Esophagus squamous epithelium (tissue), 5 donors: ENCODE results near the gene HAVCR1. TPM values are rescaled to one million over a fixed set of nuclear protein-coding genes. Genes with fewer than 3 reads are reported as not detected.

Source experiments
- DNase-seq: peaks from one replicate; lab custom pipeline; 2025; lab: John Stamatoyannopoulos, UW
- H3K27ac ChIP-seq, 4 donors: fragments of 200-600 bp; sonication (generic); one replicate each; pipeline ENCODE4 v1.5.1; 2016 to 2019; ENCODE audit warnings: mild to moderate bottlenecking in 1 of 4
- H3K27me3 ChIP-seq, 4 donors: fragments of 200-600 bp; sonication (generic); 1 replicate in 3 of 4; 2 replicates in 1 of 4; pipeline versions ENCODE4 v1.5.1 to v1.6.0; 2017 to 2021; ENCODE audit warnings: antibody characterized with exemption in 1 of 4
- H3K36me3 ChIP-seq, 3 donors: fragments of 200-600 bp; sonication (generic); one replicate each; pipeline ENCODE4 v1.5.1; 2016 to 2019
- H3K4me1 ChIP-seq, 3 donors: fragments of 200-600 bp; sonication (generic); one replicate each; pipeline ENCODE4 v1.5.1; 2017 to 2019
- H3K4me3 ChIP-seq, 4 donors: fragments of 200-600 bp; sonication (generic); 1 replicate in 3 of 4; 2 replicates in 1 of 4; pipeline ENCODE4 v1.5.1; 2016 to 2019; ENCODE audit warnings: mild to moderate bottlenecking in 2 of 4, moderate library complexity in 1 of 4
- H3K9me3 ChIP-seq, 3 donors: fragments of 200-600 bp; sonication (generic); one replicate each; pipeline ENCODE4 v1.5.1; 2016 to 2019
- POLR2A ChIP-seq, 4 donors: fragments of 450-650 bp; IDR thresholded peaks; one replicate each; pipeline ENCODE4 v1.6.1; 2017; ENCODE audit warnings: antibody characterized with exemption in 4 of 4, mild to moderate bottlenecking in 4 of 4, moderate library complexity in 3 of 4
- WGBS, 2 donors: methylation state at CpG; one replicate each; pipeline ENCODE4 v1.1.5; 2018; 5-methylcytosine and 5-hydroxymethylcytosine counted together
- intact Hi-C: fragments of 100-400 bp; cut with DNase I; formaldehyde crosslinking; loops from one replicate; pipeline ENCODE4 v1.15.0; 2022
- total RNA-seq, 4 donors: library from RNA; depleted of rRNA; stranded (reverse); fragments of >200 nt; gene quantifications; one replicate each; pipeline ENCODE4 v1.1.0, GENCODE V29; 2016
- TF ChIP-seq, protein P1 (sequence below), 6 experiments: fragments of 450-650 bp in 4 of 6; fragments of 200-600 bp in 2 of 6; sonication (generic) in 2 of 6; IDR thresholded peaks; one replicate each; pipeline ENCODE4 v1.5.1; 2016 to 2019; ENCODE audit warnings: antibody characterized with exemption in 6 of 6, mild to moderate bottlenecking in 4 of 6, moderate library complexity in 4 of 6
- donor health status: DM: yes; HTN: yes; CAD: no.

The HAVCR1 gene
- total RNA-seq, 4 donors from 2014 or later, result 0.19 TPM; not detected in 3

DNA sequence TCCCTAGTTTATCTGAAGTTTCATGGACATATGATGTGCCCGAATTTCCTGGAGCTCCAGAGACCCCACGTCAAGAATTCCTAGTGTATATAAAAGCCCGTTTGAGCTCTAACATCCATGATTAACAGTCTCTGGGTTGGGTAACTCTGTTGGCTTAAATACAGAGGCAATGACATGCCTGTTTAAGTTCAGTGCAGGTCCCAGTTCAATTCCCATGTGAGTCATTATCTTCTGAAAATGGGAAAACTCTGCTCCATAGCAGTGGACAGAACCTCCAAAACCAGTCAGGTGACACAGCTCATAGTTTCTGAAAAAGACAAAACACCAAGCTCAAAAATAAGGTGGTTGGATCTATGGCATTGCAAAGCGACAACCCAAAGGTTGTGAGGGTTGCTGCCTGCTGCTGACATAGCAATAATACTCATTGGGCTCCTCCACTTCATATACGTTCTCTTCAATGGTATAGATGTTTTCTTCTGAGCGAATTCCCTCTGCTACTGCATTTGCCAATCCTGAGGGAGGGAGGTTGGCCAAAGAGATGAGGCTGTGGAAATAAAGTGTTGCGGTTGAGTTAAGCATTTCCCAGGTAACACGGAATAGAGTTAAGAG is 27.9 kb upstream of the HAVCR1 start:
- no peaks in the 10 kb centered on the region for H3K36me3 ChIP-seq
- no peaks in the 10 kb centered on the region for H3K27me3 ChIP-seq
- no peak overlapping the region for H3K4me3 ChIP-seq
- H3K9me3 ChIP-seq, result no peaks in the 10 kb centered on the region
- H3K4me1 ChIP-seq, result no peaks in the 10 kb centered on the region
- DNase-seq, result no peak
- 78 to 85% methylated on average over 6 to 8 of the region's 8 CpGs for WGBS, 2 donors
- no peak overlapping the region for H3K27ac ChIP-seq
- TF ChIP-seq, protein P1, sequence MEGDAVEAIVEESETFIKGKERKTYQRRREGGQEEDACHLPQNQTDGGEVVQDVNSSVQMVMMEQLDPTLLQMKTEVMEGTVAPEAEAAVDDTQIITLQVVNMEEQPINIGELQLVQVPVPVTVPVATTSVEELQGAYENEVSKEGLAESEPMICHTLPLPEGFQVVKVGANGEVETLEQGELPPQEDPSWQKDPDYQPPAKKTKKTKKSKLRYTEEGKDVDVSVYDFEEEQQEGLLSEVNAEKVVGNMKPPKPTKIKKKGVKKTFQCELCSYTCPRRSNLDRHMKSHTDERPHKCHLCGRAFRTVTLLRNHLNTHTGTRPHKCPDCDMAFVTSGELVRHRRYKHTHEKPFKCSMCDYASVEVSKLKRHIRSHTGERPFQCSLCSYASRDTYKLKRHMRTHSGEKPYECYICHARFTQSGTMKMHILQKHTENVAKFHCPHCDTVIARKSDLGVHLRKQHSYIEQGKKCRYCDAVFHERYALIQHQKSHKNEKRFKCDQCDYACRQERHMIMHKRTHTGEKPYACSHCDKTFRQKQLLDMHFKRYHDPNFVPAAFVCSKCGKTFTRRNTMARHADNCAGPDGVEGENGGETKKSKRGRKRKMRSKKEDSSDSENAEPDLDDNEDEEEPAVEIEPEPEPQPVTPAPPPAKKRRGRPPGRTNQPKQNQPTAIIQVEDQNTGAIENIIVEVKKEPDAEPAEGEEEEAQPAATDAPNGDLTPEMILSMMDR (IDR thresholded peaks at IDR 0.05), result no peak
- TF ChIP-seq POLR2A (IDR thresholded peaks at IDR 0.05), result no peak
- intact Hi-C loops, result no loop called here

DNA sequence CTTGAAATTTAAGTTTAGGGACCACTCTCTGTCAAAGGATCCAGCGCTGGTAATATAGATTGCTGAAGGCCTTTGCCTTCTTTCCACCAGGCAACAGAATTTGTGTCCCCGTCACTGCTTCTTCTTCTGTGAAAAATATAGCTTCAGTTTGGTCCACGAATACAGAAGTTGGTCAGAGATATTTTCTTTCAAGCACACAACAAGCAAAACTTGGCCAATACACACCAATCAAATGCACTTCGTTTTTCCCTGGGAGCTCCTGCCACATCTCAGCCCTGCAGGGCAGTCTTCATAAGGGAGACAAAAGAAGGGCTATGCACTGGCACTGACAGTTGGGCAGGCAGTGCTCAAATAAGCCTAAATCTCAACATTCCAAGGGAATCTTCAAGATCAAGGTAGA is 27.0 kb upstream of the HAVCR1 start:
- H3K4me1 ChIP-seq, result no peaks in the 10 kb centered on the region
- H3K27me3 ChIP-seq, result no peaks in the 10 kb centered on the region
- 72 to 81% methylated on average over 3 to 4 of the region's 4 CpGs for WGBS, 2 donors
- H3K4me3 ChIP-seq, result no peak overlapping the region
- TF ChIP-seq, protein P1 (IDR thresholded peaks at IDR 0.05), result no peak
- TF ChIP-seq POLR2A (IDR thresholded peaks at IDR 0.05), result no peak
- H3K36me3 ChIP-seq, result no peaks in the 10 kb centered on the region
- DNase-seq, result no peak
- H3K27ac ChIP-seq, result no peak overlapping the region
- H3K9me3 ChIP-seq, result no peaks in the 10 kb centered on the region
- intact Hi-C loops, result no loop called here

DNA sequence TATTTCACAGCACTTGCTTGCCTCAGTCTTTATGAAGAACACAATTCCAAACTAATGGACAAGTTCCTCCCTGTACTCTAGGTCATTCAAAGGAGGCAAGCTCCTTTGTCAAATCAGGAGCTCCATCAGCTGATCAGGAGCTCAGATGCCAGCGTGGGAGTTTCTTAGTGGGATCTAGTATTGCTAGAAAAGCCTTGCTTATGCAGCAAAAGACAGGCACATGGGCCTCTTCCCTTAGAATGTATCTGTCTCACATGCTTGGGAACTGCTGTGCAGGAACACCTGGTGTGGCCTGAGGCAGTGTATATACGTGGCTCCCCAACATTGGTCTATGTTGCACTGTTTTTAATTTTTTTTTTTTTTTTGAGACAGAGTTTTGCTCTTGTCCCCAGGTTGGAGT is 21.4 kb upstream of the HAVCR1 start:
- 39 to 51% methylated on average over 2 of the region's 2 CpGs for WGBS, 2 donors

DNA sequence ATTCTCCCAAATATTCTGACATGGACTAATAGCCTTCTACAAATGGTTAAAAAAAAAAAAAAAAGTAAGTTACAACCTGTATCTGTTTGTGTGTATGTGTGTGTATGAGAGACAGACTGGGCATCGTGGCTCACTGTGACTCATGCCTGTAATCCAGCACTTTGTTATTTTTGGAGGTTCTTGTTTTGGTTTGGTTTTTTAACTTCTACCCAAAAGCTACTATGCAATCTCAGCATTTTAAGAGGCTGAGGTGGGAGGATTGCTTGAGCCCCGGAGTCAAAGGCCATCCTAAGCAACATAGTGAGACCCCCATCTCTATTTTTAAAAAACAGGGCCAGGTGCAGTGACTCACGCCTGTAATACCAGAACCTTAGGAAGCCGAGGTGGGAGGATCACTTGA is 17.6 kb upstream of the HAVCR1 start:
- Histone ChIP-seq H3K9me3 (no peaks in the 10 kb centered on the region), H3K4me3 (no peak overlapping the region), H3K36me3 (no peaks in the 10 kb centered on the region), H3K27ac (no peak overlapping the region), H3K27me3 (no peaks in the 10 kb centered on the region), H3K4me1 (no peaks in the 10 kb centered on the region)
- DNase-seq, result no peak
- TF ChIP-seq, protein P1 (IDR thresholded peaks at IDR 0.05), result no peak
- no peak for TF ChIP-seq POLR2A (IDR thresholded peaks at IDR 0.05)
- WGBS, 2 donors, result 33 to 42% methylated on average over 4 of the region's 4 CpGs
- intact Hi-C loops, result no loop called here

More for the DNA sequence above, 21.4 kb upstream of the HAVCR1 start:
- intact Hi-C loops, result no loop called here
- DNase-seq, result no peak
- Histone ChIP-seq H3K4me1 (no peaks in the 10 kb centered on the region), H3K36me3 (no peaks in the 10 kb centered on the region), H3K4me3 (no peak overlapping the region), H3K9me3 (no peaks in the 10 kb centered on the region), H3K27me3 (no peaks in the 10 kb centered on the region), H3K27ac (no peak overlapping the region)
- TF ChIP-seq POLR2A (IDR thresholded peaks at IDR 0.05), result no peak
- TF ChIP-seq, protein P1 (IDR thresholded peaks at IDR 0.05), result no peak

DNA sequence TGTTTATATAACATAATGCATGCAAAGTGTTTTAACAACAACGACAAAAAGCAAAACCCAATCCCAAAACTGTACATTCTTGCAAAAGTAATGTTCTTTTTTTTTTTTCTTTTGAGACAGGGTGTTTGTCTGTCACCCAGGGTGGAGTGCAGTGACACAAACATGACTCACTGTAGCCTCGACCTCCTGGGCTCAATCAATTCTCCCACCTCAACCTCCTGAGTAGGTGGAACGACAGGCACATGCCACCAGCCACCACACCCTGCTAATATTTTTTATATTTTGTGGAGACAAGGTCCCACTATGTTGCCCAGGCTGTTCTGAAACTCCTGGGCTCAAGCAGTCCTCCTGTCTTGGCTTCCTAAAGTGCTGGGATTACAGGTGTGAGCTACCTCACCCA is 13.6 kb upstream of the HAVCR1 start:
- no peaks in the 10 kb centered on the region for H3K36me3 ChIP-seq
- H3K9me3 ChIP-seq, result no peaks in the 10 kb centered on the region
- H3K27me3 ChIP-seq, result no peaks in the 10 kb centered on the region
- no peak for DNase-seq
- intact Hi-C loops, result no loop called here
- TF ChIP-seq POLR2A (IDR thresholded peaks at IDR 0.05), result no peak
- TF ChIP-seq, protein P1 (IDR thresholded peaks at IDR 0.05), result no peak
- H3K27ac ChIP-seq, result no peak overlapping the region
- 34 to 44% methylated on average over 3 of the region's 3 CpGs for WGBS, 2 donors
- no peak overlapping the region for H3K4me3 ChIP-seq
- no peaks in the 10 kb centered on the region for H3K4me1 ChIP-seq
